HG02885 (cell line): ENCODE results near the gene FKBP7.
"Not testable (repeated sequence)": the region's sequence is repeated elsewhere in the genome, so short reads cannot be mapped to it uniquely, and the experiment has no call there.

Source experiments
- ATAC-seq: cut with Tn5 transposase; IDR thresholded peaks from one replicate; pipeline ENCODE4 v1.9.1; 2021; ENCODE audit warnings: mild to moderate bottlenecking; ENCODE audit not compliant: unreplicated experiment, poor library complexity

The FKBP7 gene

GRCh38 chr2:178496049-178496448 is 17.6 kb upstream of the FKBP7 start:
- no peak for ATAC-seq

DNA sequence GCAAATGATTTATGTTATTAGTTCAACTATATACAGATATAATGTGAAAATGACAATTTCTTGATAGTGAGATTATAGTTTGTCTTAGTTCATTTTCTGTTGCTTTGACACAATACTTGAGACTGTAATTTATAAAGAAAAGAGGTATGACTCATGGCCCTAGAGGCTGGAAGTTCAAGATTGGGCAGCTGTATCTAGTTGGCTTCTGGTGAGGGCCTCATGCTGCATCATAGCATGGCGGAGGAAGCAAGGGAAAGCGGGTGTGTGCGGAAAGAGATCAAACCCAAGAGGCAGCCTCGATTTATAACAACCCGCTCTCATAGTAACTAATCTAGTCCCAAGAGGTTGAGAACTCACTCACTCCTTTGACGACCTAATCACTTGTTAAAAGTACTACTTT is 13.2 kb upstream of the FKBP7 start:
- no peak for ATAC-seq

- no peak for ATAC-seq
Observed at GRCh38 chr2:178485356-178485755, 7.0 kb upstream of the FKBP7 start.

DNA sequence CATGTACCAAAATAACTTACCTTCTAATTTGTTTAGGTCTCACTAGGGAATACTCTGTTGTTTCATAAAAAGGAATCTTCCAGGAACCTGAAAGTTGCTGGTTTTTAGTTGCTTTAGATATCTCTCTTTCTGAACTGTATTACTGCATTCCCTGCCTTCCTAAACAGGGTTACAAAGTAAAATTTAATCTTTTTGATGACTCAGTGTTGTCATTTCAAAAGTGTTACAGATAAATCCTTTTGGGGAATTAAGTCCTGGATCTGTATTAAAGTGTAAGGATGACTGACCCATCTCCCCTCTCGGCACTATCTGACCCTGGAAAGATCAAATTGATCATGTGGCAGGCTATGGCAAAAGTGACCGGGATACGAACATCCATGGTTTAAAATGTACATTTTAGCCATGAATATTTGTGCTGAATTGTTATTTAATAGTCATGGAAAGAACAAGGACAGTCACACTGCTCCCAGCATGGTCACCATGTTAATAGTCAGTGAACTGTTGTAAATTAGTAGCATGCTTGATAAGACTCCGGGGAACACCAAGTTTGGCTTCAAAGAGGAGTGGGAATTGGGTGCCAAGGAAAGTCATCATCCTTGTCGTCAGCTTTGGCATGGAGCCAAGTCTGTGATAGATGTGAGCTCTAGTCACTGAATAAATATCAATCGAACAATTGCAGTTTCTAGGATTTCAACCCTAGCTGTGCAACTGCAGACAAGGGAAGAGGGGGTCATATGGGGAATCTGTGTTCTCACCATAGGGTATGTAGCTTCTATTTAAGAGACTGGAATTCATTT is 6.0 kb upstream of the FKBP7 start:
- no peak for ATAC-seq

DNA sequence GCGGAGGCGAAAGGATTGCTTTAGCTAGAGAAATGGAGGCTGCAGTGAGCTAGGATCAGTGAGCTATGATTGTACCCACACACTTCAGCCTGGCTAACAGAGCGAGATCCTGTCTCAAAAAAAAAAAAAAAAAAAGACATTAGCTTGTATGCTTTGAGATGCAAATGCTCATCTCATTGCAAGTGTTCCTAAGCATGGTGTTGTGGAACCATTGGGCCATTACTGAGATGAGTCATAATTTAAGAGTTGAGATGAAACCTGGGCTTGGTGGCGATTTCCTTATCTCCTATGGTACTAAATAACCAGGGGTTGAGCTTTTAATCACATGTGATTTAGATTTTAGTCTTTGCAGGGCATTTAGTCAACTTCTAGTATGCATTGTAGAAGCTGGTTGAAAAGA is 4.0 kb upstream of the FKBP7 start:
- ATAC-seq: peak; percentile 34

- peak; percentile 73 for ATAC-seq
Observed at GRCh38 chr2:178480227-178481181, 2.1 kb upstream of the FKBP7 start, which contains the start of gene PLEKHA3. Gene PLEKHA3 (plus strand): TSS chr2:178480457. CDS start chr2:178480870, 413 bp downstream.

DNA sequence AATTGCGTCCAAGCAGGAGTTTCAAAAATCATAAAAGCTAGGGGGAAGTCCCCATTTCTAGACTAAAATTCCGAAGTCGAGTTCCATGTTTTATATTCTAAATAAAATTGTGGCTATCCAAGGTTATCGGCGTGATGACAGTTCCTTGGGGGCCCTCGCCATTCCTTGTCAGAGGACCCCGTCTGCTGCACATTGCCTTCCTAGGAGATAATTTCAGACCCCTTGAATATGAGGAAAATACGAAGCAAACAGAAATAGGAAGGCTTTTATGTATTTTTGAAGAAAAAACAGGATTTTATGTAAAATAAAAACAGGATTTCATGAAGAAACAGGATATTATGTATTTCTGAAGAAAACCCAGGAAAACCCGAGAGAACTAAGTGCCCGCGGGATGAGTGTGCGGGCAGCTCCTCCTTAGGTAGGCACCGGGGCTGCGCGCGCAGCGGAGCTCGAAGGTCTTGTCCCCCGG is 1.4 kb upstream of the FKBP7 start:
- ATAC-seq: no peak

DNA sequence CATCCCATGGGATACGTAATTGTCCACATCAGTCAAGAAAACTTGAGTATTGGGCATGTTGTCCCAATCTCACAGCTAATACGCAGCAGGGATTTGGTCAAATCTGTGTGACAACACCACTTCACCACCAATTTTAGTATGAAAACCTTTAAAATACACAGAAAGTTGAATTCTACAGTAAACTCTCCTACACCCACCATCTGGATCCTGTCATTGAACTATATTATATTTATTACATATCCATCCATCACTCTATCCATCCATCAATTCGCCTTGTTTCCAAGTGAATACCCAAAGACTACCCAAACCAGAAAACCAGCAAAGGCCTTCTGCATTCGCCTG is 846 bp upstream of the FKBP7 start:
- no peak for ATAC-seq

GRCh38 chr2:178478130-178478438 is 316 bp downstream of the FKBP7 start:
- ATAC-seq: no peak

- ATAC-seq: no peak
Observed at GRCh38 chr2:178477443-178478129, 814 bp downstream of the FKBP7 start.

- ATAC-seq: no peak
Observed at GRCh38 chr2:178476477-178476876, 1.9 kb downstream of the FKBP7 start.

DNA sequence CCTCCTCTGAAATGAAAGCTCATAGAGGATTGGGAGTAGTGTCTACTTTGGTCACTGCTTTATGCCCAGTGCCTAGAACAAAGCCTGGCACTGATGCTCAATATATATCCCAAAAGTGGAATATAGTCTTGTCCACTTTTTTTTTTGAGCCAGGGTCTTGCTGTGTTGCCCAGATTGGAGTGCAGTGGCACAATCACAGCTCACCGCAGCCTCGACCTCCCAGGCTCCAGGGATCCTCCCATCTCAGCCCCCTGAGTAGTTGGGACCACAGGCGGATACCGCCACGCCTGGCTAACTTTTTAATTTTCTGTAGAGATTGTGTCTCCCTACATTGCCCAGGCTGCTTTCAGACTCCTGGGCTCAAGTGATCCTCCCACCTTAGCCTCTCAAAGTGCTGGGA is 3.8 kb downstream of the FKBP7 start:
- no peak for ATAC-seq

DNA sequence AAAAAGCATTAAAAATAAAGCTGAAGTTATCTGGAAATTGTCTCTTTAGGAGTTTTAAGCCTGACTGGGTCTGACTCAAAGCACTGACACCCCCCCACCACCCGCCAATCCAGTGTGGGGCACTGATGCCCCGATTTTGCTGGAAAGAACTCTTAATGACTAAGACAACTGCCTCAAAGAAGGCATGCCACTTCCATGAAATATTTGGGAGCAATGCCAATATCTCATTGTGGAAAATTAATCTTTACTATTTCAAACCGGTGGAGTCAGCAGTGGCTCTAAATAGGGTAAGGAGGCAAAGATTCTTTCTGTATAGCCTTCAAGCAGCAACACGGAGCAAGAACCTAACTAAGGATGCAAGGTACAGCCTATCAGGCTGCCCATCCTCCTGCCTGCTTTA is 4.5 kb downstream of the FKBP7 start:
- no peak for ATAC-seq

GRCh38 chr2:178473373-178473772 is 5.0 kb downstream of the FKBP7 start:
- no peak for ATAC-seq

- ATAC-seq: not testable (repeated sequence)
Observed at GRCh38 chr2:178471313-178471712, 7.1 kb downstream of the FKBP7 start.

- ATAC-seq: no peak
Observed at GRCh38 chr2:178469219-178469849, 9.1 kb downstream of the FKBP7 start.

DNA sequence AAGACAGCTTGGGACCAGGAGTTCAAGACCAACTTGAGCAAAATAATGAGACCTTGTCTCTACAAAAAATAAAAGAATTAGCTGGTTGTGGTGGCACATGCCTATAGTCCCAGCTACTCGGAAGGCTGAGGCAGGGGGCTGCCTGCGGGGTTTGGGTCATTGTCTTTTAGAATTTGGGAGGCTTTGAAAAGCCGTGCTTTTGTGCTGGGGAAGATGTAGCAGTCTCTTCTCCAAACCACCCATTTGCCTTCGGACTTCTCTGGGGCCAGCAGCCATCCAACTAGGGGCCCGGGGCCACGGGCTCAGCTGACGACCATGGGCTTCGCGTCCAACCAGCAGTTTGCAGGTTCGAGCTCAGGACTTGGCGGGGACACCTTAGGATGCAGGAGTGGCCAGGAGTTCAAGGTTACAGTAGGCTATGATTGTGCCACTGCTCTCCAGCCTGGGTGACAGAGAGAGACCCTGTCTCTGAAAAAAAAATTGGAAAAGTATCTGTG is 21.0 kb downstream of the FKBP7 start:
- ATAC-seq: no peak

DNA sequence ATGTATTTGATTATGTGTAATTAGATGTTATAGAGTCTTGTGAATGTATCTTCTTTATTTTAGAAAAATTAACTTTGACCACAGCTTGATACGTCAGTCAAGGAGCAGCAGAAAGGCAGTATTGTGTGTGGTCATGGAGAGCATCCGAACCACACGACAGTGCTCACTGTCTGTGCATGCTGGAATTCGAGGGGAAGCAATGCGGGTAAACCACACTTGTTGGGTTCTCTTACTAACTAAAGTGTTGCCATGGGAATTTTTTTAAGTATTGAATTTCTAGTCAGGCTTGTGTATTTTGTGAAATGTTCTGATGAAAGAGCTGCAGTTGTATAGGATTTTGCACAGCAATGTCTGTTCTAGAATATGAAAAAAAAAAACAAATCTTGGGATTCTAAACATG is 22.5 kb downstream of the FKBP7 start:
- ATAC-seq: no peak

GRCh38 chr2:178452870-178453269 is 25.5 kb downstream of the FKBP7 start:
- ATAC-seq: no peak

- ATAC-seq: no peak
Observed at GRCh38 chr2:178452334-178452733, 26.1 kb downstream of the FKBP7 start.
